ENCODE results near the gene TSGA10IP.
A peak's percentile ranks its signal among the peaks of the same experiment; 100 is the strongest.

Gene TSGA10IP

GRCh38 chr11:65906602-65907001 lies 38.7 kb upstream of the TSGA10IP start:
- Histone ChIP-seq H3K9me3 (ENCODE audit: control insufficient read depth, insufficient read depth, low read length) (no peaks in the 10 kb centered on the region), H3K27me3 (ENCODE audit: control insufficient read depth, insufficient read depth, low read length) (peaks cover 43% of the 10 kb centered on the region), H3K36me3 (ENCODE audit: control insufficient read depth, insufficient read depth, low read length) (no peaks in the 10 kb centered on the region), H3K9ac (ENCODE audit: low read depth, low read length) (no peak overlapping the region), H3K4me3 (ENCODE audit: low read depth, low read length) (no peak overlapping the region), H3K4me1 (ENCODE audit: control insufficient read depth, insufficient read depth, low read length) (peaks cover 4% of the 10 kb centered on the region)

GRCh38 chr11:65907878-65908277 lies 37.4 kb upstream of the TSGA10IP start:
- Histone ChIP-seq H3K36me3 (ENCODE audit: control insufficient read depth, insufficient read depth, low read length) (no peaks in the 10 kb centered on the region), H3K9me3 (ENCODE audit: control insufficient read depth, insufficient read depth, low read length) (no peaks in the 10 kb centered on the region), H3K4me1 (ENCODE audit: control insufficient read depth, insufficient read depth, low read length) (peaks cover 3% of the 10 kb centered on the region), H3K4me3 (ENCODE audit: low read depth, low read length) (no peak overlapping the region), H3K9ac (ENCODE audit: low read depth, low read length) (no peak overlapping the region), H3K27me3 (ENCODE audit: control insufficient read depth, insufficient read depth, low read length) (peaks cover 30% of the 10 kb centered on the region)

- Histone ChIP-seq H3K4me3 (ENCODE audit: low read depth, low read length) (no peak overlapping the region), H3K36me3 (ENCODE audit: control insufficient read depth, insufficient read depth, low read length) (no peaks in the 10 kb centered on the region), H3K27me3 (ENCODE audit: control insufficient read depth, insufficient read depth, low read length) (peaks cover 13% of the 10 kb centered on the region), H3K4me1 (ENCODE audit: control insufficient read depth, insufficient read depth, low read length) (no peaks in the 10 kb centered on the region), H3K9me3 (ENCODE audit: control insufficient read depth, insufficient read depth, low read length) (no peaks in the 10 kb centered on the region), H3K9ac (ENCODE audit: low read depth, low read length) (peak overlapping the region; percentile 20)
Measured at GRCh38 chr11:65911682-65912568, 33.4 kb upstream of the TSGA10IP start.

GRCh38 chr11:65912845-65913244 lies 32.4 kb upstream of the TSGA10IP start:
- no peak overlapping the region for H3K9ac ChIP-seq (ENCODE audit: low read depth, low read length)

GRCh38 chr11:65915101-65915820 lies 30.0 kb upstream of the TSGA10IP start:
- H3K4me1 ChIP-seq (ENCODE audit: control insufficient read depth, insufficient read depth, low read length) = peaks cover 2% of the 10 kb centered on the region
- H3K9ac ChIP-seq (ENCODE audit: low read depth, low read length) = no peak overlapping the region
- no peak overlapping the region for H3K4me3 ChIP-seq (ENCODE audit: low read depth, low read length)
- no peaks in the 10 kb centered on the region for H3K27me3 ChIP-seq (ENCODE audit: control insufficient read depth, insufficient read depth, low read length)
- H3K9me3 ChIP-seq (ENCODE audit: control insufficient read depth, insufficient read depth, low read length) = no peaks in the 10 kb centered on the region
- H3K36me3 ChIP-seq (ENCODE audit: control insufficient read depth, insufficient read depth, low read length) = no peaks in the 10 kb centered on the region

More at GRCh38 chr11:65912845-65913244, 32.4 kb upstream of the TSGA10IP start:
- Histone ChIP-seq H3K4me3 (ENCODE audit: low read depth, low read length) (no peak overlapping the region), H3K4me1 (ENCODE audit: control insufficient read depth, insufficient read depth, low read length) (no peaks in the 10 kb centered on the region), H3K36me3 (ENCODE audit: control insufficient read depth, insufficient read depth, low read length) (no peaks in the 10 kb centered on the region), H3K9me3 (ENCODE audit: control insufficient read depth, insufficient read depth, low read length) (no peaks in the 10 kb centered on the region), H3K27me3 (ENCODE audit: control insufficient read depth, insufficient read depth, low read length) (peaks cover 10% of the 10 kb centered on the region)

GRCh38 chr11:65915821-65916251 lies 29.4 kb upstream of the TSGA10IP start:
- Histone ChIP-seq H3K4me1 (ENCODE audit: control insufficient read depth, insufficient read depth, low read length) (peaks cover 2% of the 10 kb centered on the region), H3K9me3 (ENCODE audit: control insufficient read depth, insufficient read depth, low read length) (no peaks in the 10 kb centered on the region), H3K4me3 (ENCODE audit: low read depth, low read length) (no peak overlapping the region), H3K36me3 (ENCODE audit: control insufficient read depth, insufficient read depth, low read length) (no peaks in the 10 kb centered on the region), H3K27me3 (ENCODE audit: control insufficient read depth, insufficient read depth, low read length) (no peaks in the 10 kb centered on the region), H3K9ac (ENCODE audit: low read depth, low read length) (no peak overlapping the region)

- H3K36me3 ChIP-seq (ENCODE audit: control insufficient read depth, insufficient read depth, low read length) = peaks cover 3% of the 10 kb centered on the region
- H3K4me1 ChIP-seq (ENCODE audit: control insufficient read depth, insufficient read depth, low read length) = peaks cover 2% of the 10 kb centered on the region
- H3K9ac ChIP-seq (ENCODE audit: low read depth, low read length) = no peak overlapping the region
- no peaks in the 10 kb centered on the region for H3K9me3 ChIP-seq (ENCODE audit: control insufficient read depth, insufficient read depth, low read length)
- no peak overlapping the region for H3K4me3 ChIP-seq (ENCODE audit: low read depth, low read length)
- no peaks in the 10 kb centered on the region for H3K27me3 ChIP-seq (ENCODE audit: control insufficient read depth, insufficient read depth, low read length)
Measured at GRCh38 chr11:65916391-65916790, 28.9 kb upstream of the TSGA10IP start.

GRCh38 chr11:65917077-65917433 lies 28.2 kb upstream of the TSGA10IP start:
- Histone ChIP-seq H3K36me3 (ENCODE audit: control insufficient read depth, insufficient read depth, low read length) (peaks cover 4% of the 10 kb centered on the region), H3K4me3 (ENCODE audit: low read depth, low read length) (no peak overlapping the region), H3K9me3 (ENCODE audit: control insufficient read depth, insufficient read depth, low read length) (no peaks in the 10 kb centered on the region), H3K27me3 (ENCODE audit: control insufficient read depth, insufficient read depth, low read length) (no peaks in the 10 kb centered on the region), H3K9ac (ENCODE audit: low read depth, low read length) (no peak overlapping the region), H3K4me1 (ENCODE audit: control insufficient read depth, insufficient read depth, low read length) (peaks cover 2% of the 10 kb centered on the region)

GRCh38 chr11:65917434-65918210 lies 27.7 kb upstream of the TSGA10IP start:
- Histone ChIP-seq H3K4me3 (ENCODE audit: low read depth, low read length) (peak overlapping the region; percentile 89), H3K4me1 (ENCODE audit: control insufficient read depth, insufficient read depth, low read length) (peaks cover 2% of the 10 kb centered on the region), H3K36me3 (ENCODE audit: control insufficient read depth, insufficient read depth, low read length) (peaks cover 9% of the 10 kb centered on the region)

GRCh38 chr11:65918211-65919140 lies 26.8 kb upstream of the TSGA10IP start, which contains the start of gene C11orf68:
C11orf68 (minus strand) TSS chr11:65919062; CDS start chr11:65919031, 31 bp downstream.
- Histone ChIP-seq H3K4me1 (ENCODE audit: control insufficient read depth, insufficient read depth, low read length) (peaks cover 2% of the 10 kb centered on the region), H3K9me3 (ENCODE audit: control insufficient read depth, insufficient read depth, low read length) (no peaks in the 10 kb centered on the region), H3K36me3 (ENCODE audit: control insufficient read depth, insufficient read depth, low read length) (peaks cover 9% of the 10 kb centered on the region)

More at GRCh38 chr11:65917434-65918210, 27.7 kb upstream of the TSGA10IP start:
- no peak overlapping the region for H3K9ac ChIP-seq (ENCODE audit: low read depth, low read length)
- no peaks in the 10 kb centered on the region for H3K27me3 ChIP-seq (ENCODE audit: control insufficient read depth, insufficient read depth, low read length)
- H3K9me3 ChIP-seq (ENCODE audit: control insufficient read depth, insufficient read depth, low read length) = no peaks in the 10 kb centered on the region

More at GRCh38 chr11:65918211-65919140, 26.8 kb upstream of the TSGA10IP start, which contains the start of gene C11orf68:
- Histone ChIP-seq H3K9ac (ENCODE audit: low read depth, low read length) (peak within 1 kb of the TSS; percentile 88), H3K27me3 (ENCODE audit: control insufficient read depth, insufficient read depth, low read length) (no peaks in the 10 kb centered on the region), H3K4me3 (ENCODE audit: low read depth, low read length) (peak within 1 kb of the TSS; percentile 89)
